ENCODE measurements around the gene CASP12.
A peak's percentile ranks its signal among the peaks of the same experiment; 100 is the strongest.

CASP12 gene

GRCh38 chr11:104892723-104893511 is 5.3 kb downstream of the CASP12 start:
- no peak for DNase-seq (ENCODE audit: low read depth)
- no peak overlapping the region for H3K4me3 ChIP-seq (ENCODE audit: low read depth, low read length)
- TF ChIP-seq, protein P1, sequence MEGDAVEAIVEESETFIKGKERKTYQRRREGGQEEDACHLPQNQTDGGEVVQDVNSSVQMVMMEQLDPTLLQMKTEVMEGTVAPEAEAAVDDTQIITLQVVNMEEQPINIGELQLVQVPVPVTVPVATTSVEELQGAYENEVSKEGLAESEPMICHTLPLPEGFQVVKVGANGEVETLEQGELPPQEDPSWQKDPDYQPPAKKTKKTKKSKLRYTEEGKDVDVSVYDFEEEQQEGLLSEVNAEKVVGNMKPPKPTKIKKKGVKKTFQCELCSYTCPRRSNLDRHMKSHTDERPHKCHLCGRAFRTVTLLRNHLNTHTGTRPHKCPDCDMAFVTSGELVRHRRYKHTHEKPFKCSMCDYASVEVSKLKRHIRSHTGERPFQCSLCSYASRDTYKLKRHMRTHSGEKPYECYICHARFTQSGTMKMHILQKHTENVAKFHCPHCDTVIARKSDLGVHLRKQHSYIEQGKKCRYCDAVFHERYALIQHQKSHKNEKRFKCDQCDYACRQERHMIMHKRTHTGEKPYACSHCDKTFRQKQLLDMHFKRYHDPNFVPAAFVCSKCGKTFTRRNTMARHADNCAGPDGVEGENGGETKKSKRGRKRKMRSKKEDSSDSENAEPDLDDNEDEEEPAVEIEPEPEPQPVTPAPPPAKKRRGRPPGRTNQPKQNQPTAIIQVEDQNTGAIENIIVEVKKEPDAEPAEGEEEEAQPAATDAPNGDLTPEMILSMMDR (IDR thresholded peaks at IDR 0.05; ENCODE audit: control insufficient read depth, extremely low read depth, insufficient read depth) = no peak

DNA sequence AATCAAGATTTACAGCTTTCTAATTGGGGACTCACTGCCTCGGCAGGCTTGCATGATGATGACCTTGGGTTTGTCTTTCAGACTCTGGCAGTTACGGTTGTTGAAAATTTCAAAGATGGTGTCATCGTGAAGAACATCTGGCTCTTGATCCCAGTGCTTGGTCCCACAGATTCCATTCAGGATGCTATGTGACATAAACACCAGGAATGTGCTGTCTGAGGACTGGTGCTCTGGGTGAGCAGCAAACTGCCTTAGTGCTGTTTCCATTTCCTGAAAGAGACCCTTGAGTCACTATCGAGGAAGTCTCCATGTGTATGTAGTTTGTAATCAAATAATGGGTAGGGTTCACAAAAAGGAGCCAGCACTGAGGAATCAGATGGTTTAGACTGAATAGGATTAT is 7.1 kb downstream of the CASP12 start:
- TF ChIP-seq, protein P1 (IDR thresholded peaks at IDR 0.05; ENCODE audit: control insufficient read depth, extremely low read depth, insufficient read depth) = no peak
- no peak overlapping the region for H3K4me3 ChIP-seq (ENCODE audit: low read depth, low read length)
- DNase-seq (ENCODE audit: low read depth) = no peak

DNA sequence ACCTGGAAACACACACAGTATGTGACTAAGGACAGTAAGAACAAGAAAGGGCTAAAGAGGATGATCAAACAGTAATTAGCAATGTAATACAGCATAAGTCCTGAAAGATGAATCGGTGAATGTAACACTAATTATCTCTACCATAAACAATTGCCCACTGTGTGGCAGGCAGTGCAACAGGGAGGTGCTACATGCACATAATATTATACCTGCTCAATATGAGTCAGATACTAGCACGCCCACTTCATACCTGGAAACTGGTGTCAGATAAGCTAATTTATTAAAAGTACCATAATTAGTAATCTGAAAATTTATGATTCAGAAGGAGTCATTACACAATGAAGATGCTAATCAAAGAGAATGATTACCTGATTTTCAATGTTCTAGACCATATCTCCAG is 14.9 kb downstream of the CASP12 start:
- DNase-seq (ENCODE audit: low read depth) = no peak
- TF ChIP-seq, protein P1 (IDR thresholded peaks at IDR 0.05; ENCODE audit: control insufficient read depth, extremely low read depth, insufficient read depth) = no peak
- H3K4me3 ChIP-seq (ENCODE audit: low read depth, low read length) = no peak overlapping the region

- DNase-seq (ENCODE audit: low read depth) = no peak
- no peak overlapping the region for H3K4me3 ChIP-seq (ENCODE audit: low read depth, low read length)
- TF ChIP-seq, protein P1 (IDR thresholded peaks at IDR 0.05; ENCODE audit: control insufficient read depth, extremely low read depth, insufficient read depth) = no peak
Observed at GRCh38 chr11:104881117-104881794, 17.0 kb downstream of the CASP12 start.

- no peak for DNase-seq (ENCODE audit: low read depth)
- no peak overlapping the region for H3K4me3 ChIP-seq (ENCODE audit: low read depth, low read length)
- TF ChIP-seq, protein P1 (IDR thresholded peaks at IDR 0.05; ENCODE audit: control insufficient read depth, extremely low read depth, insufficient read depth) = 0 out of 2 replicates have a peak, but pooled peaks have one; percentile 6
Observed at GRCh38 chr11:104879514-104880190, 18.6 kb downstream of the CASP12 start.

DNA sequence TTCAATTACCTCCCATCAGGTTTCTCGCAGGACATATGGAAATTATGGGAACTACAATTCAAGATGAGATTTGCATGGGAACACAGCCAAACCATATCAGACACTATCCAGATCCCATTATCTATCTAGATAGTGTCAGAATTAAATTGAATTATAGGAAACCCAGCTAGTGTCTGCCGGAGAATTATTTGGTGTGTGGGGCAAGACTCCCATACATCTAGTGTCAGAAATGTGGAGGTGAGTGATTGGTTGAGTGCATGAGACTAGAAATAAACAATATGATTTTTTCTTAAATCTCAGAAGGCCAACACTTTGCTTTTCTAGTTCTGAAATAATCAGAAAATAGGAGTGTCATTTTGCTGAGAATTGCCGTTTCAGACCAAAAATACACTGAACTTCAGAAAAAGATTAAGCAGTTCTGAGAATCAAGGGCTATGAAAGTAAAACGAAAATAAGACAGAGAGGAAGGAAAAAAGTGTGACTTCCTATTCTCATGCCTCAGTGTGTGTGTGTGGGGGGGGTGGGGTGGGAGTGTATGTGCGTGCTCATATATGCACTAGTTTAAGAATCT is 21.3 kb downstream of the CASP12 start:
- H3K4me3 ChIP-seq (ENCODE audit: low read depth, low read length) = no peak overlapping the region
- no peak for DNase-seq (ENCODE audit: low read depth)
- TF ChIP-seq, protein P1 (IDR thresholded peaks at IDR 0.05; ENCODE audit: control insufficient read depth, extremely low read depth, insufficient read depth) = no peak
